Fibroblast of skin of right quadriceps (primary cell): ENCODE measurements around the gene UBE4B.
A peak's percentile ranks its signal among the peaks of the same experiment; 100 is the strongest.
"Not testable (repeated sequence)": the region's sequence is repeated elsewhere in the genome, so short reads cannot be mapped to it uniquely, and the experiment has no call there.

Experiments
- DNase-seq: peaks from one replicate; pipeline ENCODE4 v3.0.0-alpha.2; 2013

UBE4B gene

GRCh38 chr1:10045480-10046355 is 13.0 kb downstream of the UBE4B start:
- DNase-seq = peak; percentile 31

- DNase-seq = no peak
Observed at GRCh38 chr1:10046356-10047085, 13.8 kb downstream of the UBE4B start.

GRCh38 chr1:10048601-10049000 is 15.8 kb downstream of the UBE4B start:
- no peak for DNase-seq

- DNase-seq = no peak
Observed at GRCh38 chr1:10050611-10051010, 17.9 kb downstream of the UBE4B start.

GRCh38 chr1:10051656-10052055 is 18.9 kb downstream of the UBE4B start:
- no peak for DNase-seq

GRCh38 chr1:10052347-10052746 is 19.6 kb downstream of the UBE4B start:
- DNase-seq = no peak

GRCh38 chr1:10054465-10054864 is 21.7 kb downstream of the UBE4B start:
- DNase-seq = no peak

- DNase-seq = no peak
Observed at GRCh38 chr1:10056599-10056987, 23.8 kb downstream of the UBE4B start.

- peak; percentile 24 for DNase-seq
Observed at GRCh38 chr1:10057343-10057742, 24.6 kb downstream of the UBE4B start.

- DNase-seq = no peak
Observed at GRCh38 chr1:10057796-10058195, 25.0 kb downstream of the UBE4B start.

GRCh38 chr1:10059342-10059718 is 26.6 kb downstream of the UBE4B start:
- DNase-seq = no peak

GRCh38 chr1:10060311-10061100 is 27.7 kb downstream of the UBE4B start:
- no peak for DNase-seq

- DNase-seq = no peak
Observed at GRCh38 chr1:10061276-10061675, 28.5 kb downstream of the UBE4B start.

- no peak for DNase-seq
Observed at GRCh38 chr1:10063878-10064277, 31.1 kb downstream of the UBE4B start.

GRCh38 chr1:10064416-10065343 is 31.9 kb downstream of the UBE4B start:
- no peak for DNase-seq

GRCh38 chr1:10065344-10065685 is 32.6 kb downstream of the UBE4B start:
- DNase-seq = no peak

- DNase-seq = no peak
Observed at GRCh38 chr1:10065760-10066159, 33.0 kb downstream of the UBE4B start.

- peak; percentile 29 for DNase-seq
Observed at GRCh38 chr1:10068605-10069294, 36.0 kb downstream of the UBE4B start.

- DNase-seq = no peak
Observed at GRCh38 chr1:10070206-10070605, 37.4 kb downstream of the UBE4B start.

GRCh38 chr1:10071640-10072039 is 38.9 kb downstream of the UBE4B start:
- DNase-seq = no peak

- not testable (repeated sequence) for DNase-seq
Observed at GRCh38 chr1:10073371-10073770, 40.6 kb downstream of the UBE4B start.
